BLaER1 (cell line): Measurements from ENCODE around the gene PSORS1C1.
"Not testable (repeated sequence)": the region's sequence is repeated elsewhere in the genome, so short reads cannot be mapped to it uniquely, and the experiment has no call there.

Experiments
- H3K27ac ChIP-seq: shearing (Covaris generic); formaldehyde crosslinking; 2 replicates; pipeline ENCODE4 v1.8.1; 2022
- H3K27me3 ChIP-seq: shearing (Covaris generic); formaldehyde crosslinking; 2 replicates; pipeline ENCODE4 v1.8.1; 2022
- H3K36me3 ChIP-seq: shearing (Covaris generic); formaldehyde crosslinking; 2 replicates; pipeline ENCODE4 v1.8.1; 2022
- H3K4me1 ChIP-seq: shearing (Covaris generic); formaldehyde crosslinking; 2 replicates; pipeline ENCODE4 v1.8.1; 2022
- H3K4me2 ChIP-seq: shearing (Covaris generic); formaldehyde crosslinking; 2 replicates; pipeline ENCODE4 v1.8.1; 2022
- H3K4me3 ChIP-seq: shearing (Covaris generic); formaldehyde crosslinking; 2 replicates; pipeline ENCODE4 v1.8.1; 2022
- H3K9ac ChIP-seq: shearing (Covaris generic); formaldehyde crosslinking; 2 replicates; pipeline ENCODE4 v1.8.1; 2022
- H3K9me3 ChIP-seq: shearing (Covaris generic); formaldehyde crosslinking; 2 replicates; pipeline ENCODE4 v1.8.1; 2022
- H4K20me1 ChIP-seq: shearing (Covaris generic); formaldehyde crosslinking; 2 replicates; pipeline ENCODE4 v1.8.1; 2022
- Cebpa-rat ChIP-seq: shearing (Covaris generic); IDR thresholded peaks from 2 replicates; pipeline ENCODE4 v1.8.1; 2022

PSORS1C1 gene

DNA sequence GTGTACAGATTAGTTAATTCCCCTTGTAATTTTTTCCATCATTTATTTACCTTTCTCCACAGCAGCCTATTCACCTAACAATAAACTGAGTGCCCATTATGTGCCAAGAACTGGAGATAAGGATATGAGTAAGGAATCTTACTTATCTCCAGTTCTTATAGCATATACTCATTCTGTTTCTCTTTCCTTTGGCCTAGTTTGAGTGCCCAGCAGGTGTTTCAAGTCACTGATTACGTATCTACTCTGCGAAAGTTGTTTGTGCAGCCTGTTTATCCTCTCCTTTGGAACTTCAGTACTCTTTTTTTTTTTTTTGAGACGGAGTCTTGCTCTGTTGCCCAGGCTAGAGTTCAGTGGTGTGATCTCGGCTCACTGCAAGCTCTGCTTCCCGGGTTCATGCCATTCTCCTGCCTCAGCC is 73.2 kb downstream of the PSORS1C1 start:
- H4K20me1 ChIP-seq = no peaks in the 10 kb centered on the region
- no peak overlapping the region for H3K4me2 ChIP-seq
- no peaks in the 10 kb centered on the region for H3K27me3 ChIP-seq
- H3K9ac ChIP-seq = no peak overlapping the region
- no peaks in the 10 kb centered on the region for H3K9me3 ChIP-seq
- H3K4me1 ChIP-seq = no peaks in the 10 kb centered on the region
- TF ChIP-seq Cebpa-rat = no peak
- H3K4me3 ChIP-seq = no peak overlapping the region
- H3K36me3 ChIP-seq = no peaks in the 10 kb centered on the region
- H3K27ac ChIP-seq = no peak overlapping the region

DNA sequence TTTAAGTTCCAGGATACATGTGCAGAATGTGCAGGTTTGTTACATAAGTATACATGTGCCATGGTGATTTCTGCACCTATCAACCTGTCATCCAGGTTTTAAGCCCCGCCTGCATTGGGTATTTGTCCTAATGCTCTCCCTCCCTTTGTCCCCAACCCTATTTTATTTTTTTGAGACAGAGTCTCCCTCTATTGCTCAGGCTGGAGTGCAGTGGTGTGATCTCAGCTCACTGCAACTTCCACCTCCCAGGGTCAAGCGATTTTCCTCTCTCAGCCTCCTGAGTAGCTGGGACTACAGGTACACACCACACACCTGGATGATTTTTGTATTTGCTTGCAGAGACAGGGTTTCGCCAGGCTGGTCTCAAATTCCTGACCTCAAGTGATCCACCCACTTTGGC is 74.6 kb downstream of the PSORS1C1 start:
- H3K27me3 ChIP-seq, H3K4me3 ChIP-seq, H3K4me2 ChIP-seq, H3K4me1 ChIP-seq, H3K9ac ChIP-seq, H3K9me3 ChIP-seq, H4K20me1 ChIP-seq, H3K36me3 ChIP-seq, H3K27ac ChIP-seq: not testable (repeated sequence)
